ENCODE data around the gene CEPT1. TPM values are rescaled to one million over a fixed set of nuclear protein-coding genes. Genes with fewer than 3 reads are reported as not detected.

Gene CEPT1
- total and polyA plus RNA-seq, 9 of the 15 experiments (the other 6 are each of a cell fraction or from before 2014, with no cell fraction given) = 24.4 to 72.6 (median 42.4) TPM

DNA sequence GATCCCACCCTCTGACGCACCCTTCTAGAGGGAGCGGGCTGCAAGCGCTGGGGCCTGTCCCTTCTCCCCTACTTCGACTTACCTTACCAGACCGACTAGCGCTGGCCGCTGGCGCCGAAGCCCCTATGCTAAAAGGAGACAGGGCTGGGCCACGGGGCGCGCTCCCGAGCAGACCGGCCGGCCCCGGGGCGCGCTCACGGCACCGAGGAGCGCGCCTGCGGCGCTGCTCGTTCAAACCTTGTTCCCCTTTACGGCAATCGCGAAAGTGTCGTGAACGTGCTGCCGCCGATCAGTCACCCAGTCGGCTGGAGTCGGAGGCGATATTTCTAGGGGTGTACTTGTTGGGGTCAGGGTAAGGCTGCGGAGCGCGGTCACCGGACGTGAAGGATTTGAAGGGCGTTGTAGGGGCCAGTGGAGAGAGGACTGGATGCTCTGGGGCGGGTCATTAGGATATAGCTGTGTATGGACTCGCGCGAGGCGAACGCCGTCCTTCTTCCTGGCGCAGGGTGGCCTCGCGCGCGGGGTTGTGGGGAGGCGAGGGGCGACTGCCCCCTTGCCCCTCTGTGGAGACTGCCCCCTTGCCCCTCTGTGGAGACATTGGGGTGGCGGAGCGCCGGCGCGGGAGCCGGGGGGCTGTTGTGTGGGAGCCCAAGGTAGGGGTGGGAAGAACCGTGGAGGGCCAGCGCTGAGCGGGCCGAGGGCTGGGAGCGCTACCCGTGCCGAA is at the start of gene CEPT1, which contains the start of gene DRAM2 (continued):
- TF ChIP-seq SIN3A (IDR thresholded peaks at IDR 0.05; ENCODE audit: borderline replicate concordance in 2 of 2, control insufficient read depth in 1 of 2, low read depth in 2 of 2, low read length in 2 of 2) = peak; percentile 55 to 56; a peak in 2 of 4 replicates
- TF ChIP-seq PHF20 (IDR thresholded peaks at IDR 0.05; ENCODE audit: partially characterized antibody) = peak; percentile 76
- TF ChIP-seq RCOR1 (IDR thresholded peaks at IDR 0.05; ENCODE audit: borderline replicate concordance in 1 of 2, low read depth in 2 of 2, low read length in 2 of 2) = no peak; a peak in 1 of 4 replicates
- TF ChIP-seq GATA2 (CRISPR knock-in tag; IDR thresholded peaks at IDR 0.05) = 0 out of 2 replicates have a peak, but pooled peaks have one; percentile 18
- TF ChIP-seq XRCC5 (IDR thresholded peaks at IDR 0.05; ENCODE audit: low read depth, low read length) = 0 out of 2 replicates have a peak, but pooled peaks have one; percentile 59
- 0 out of 2 replicates have a peak, but pooled peaks have one; percentile 8 for TF ChIP-seq ZNF707 (CRISPR knock-in tag; conservative IDR thresholded peaks at IDR 0.05)
- peak; percentile 37 for TF ChIP-seq TCF3 (CRISPR knock-in tag; IDR thresholded peaks at IDR 0.05)
- no peak for TF ChIP-seq ZNF146 (CRISPR knock-in tag; IDR thresholded peaks at IDR 0.05; ENCODE audit: unreplicated experiment)
- no peak for TF ChIP-seq ZNF253 (CRISPR knock-in tag; conservative IDR thresholded peaks at IDR 0.05)
- TF ChIP-seq ZBTB40 (IDR thresholded peaks at IDR 0.05) = no peak
- no peak for TF ChIP-seq ZBTB40 (CRISPR knock-in tag; IDR thresholded peaks at IDR 0.05)
- TF ChIP-seq ZNF644 (tag; IDR thresholded peaks at IDR 0.05; ENCODE audit: low read depth) = peak; percentile 65; the same call in 1 of the 2 replicates
- TF ChIP-seq POLR3G (IDR thresholded peaks at IDR 0.05; ENCODE audit: extremely low read depth, insufficient read length, insufficient replicate concordance) = no peak
- TF ChIP-seq SIN3B (IDR thresholded peaks at IDR 0.05; ENCODE audit: low read depth) = peak; percentile 46; the same call in 1 of the 2 replicates
- peak; percentile 87 for TF ChIP-seq ZBTB7A (IDR thresholded peaks at IDR 0.05; ENCODE audit: borderline replicate concordance, control insufficient read depth, low read depth, low read length)
- TF ChIP-seq SP2 (IDR thresholded peaks at IDR 0.05; ENCODE audit: extremely low read depth, low read depth, low read length, poor library complexity, severe bottlenecking) = no peak
- peak; percentile 33; the same call in 1 of the 2 replicates for TF ChIP-seq NFIC (IDR thresholded peaks at IDR 0.05)
- peak; percentile 49; the same call in 1 of the 2 replicates for TF ChIP-seq ERF (CRISPR knock-in tag; IDR thresholded peaks at IDR 0.05)
- peak; percentile 62; the same call in 1 of the 2 replicates for TF ChIP-seq SMARCE1 (IDR thresholded peaks at IDR 0.05)

Data from K562 (cell line).